ENCODE results near the gene CENPVL3. TPM values are rescaled to one million over a fixed set of nuclear protein-coding genes. Genes with fewer than 3 reads are reported as not detected.

CENPVL3 gene
- total RNA-seq, 1 donor from 2014 or later: not detected

- no peak overlapping the region for H3K4me3 ChIP-seq
- TF ChIP-seq, protein P1, sequence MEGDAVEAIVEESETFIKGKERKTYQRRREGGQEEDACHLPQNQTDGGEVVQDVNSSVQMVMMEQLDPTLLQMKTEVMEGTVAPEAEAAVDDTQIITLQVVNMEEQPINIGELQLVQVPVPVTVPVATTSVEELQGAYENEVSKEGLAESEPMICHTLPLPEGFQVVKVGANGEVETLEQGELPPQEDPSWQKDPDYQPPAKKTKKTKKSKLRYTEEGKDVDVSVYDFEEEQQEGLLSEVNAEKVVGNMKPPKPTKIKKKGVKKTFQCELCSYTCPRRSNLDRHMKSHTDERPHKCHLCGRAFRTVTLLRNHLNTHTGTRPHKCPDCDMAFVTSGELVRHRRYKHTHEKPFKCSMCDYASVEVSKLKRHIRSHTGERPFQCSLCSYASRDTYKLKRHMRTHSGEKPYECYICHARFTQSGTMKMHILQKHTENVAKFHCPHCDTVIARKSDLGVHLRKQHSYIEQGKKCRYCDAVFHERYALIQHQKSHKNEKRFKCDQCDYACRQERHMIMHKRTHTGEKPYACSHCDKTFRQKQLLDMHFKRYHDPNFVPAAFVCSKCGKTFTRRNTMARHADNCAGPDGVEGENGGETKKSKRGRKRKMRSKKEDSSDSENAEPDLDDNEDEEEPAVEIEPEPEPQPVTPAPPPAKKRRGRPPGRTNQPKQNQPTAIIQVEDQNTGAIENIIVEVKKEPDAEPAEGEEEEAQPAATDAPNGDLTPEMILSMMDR (IDR thresholded peaks at IDR 0.05): no peak
- no peak for DNase-seq (ENCODE audit: low spot score in 2 of 2)
- no peaks in the 10 kb centered on the region for H3K4me1 ChIP-seq
- H3K9me3 ChIP-seq: no peaks in the 10 kb centered on the region
- intact Hi-C loops (cut with DNase I): no loop called here
- no peaks in the 10 kb centered on the region for H3K36me3 ChIP-seq
- H3K27ac ChIP-seq: no peak overlapping the region
- H3K27me3 ChIP-seq: no peaks in the 10 kb centered on the region
These were observed 50.1 kb downstream of the CENPVL3 start for GRCh38 chrX:51568586-51568985.

Other genes starting within 250 kb of the CENPVL3 start
- gene NUDT11, start 122.3 kb downstream of the CENPVL3 start, total RNA-seq: 1.7 TPM
- not detected for gene CENPVL2, start 63.9 kb upstream of the CENPVL3 start, total RNA-seq
- not detected for gene CENPVL1, start 91.6 kb upstream of the CENPVL3 start, total RNA-seq
- gene GSPT2, start 124.5 kb upstream of the CENPVL3 start, total RNA-seq: 2.9 TPM